ENCODE results near the gene DDAH2.

DDAH2 gene

GRCh38 chr6:31752739-31753319 lies 23.7 kb upstream of the DDAH2 start:
- TF ChIP-seq CTCF (IDR thresholded peaks at IDR 0.05; ENCODE audit: low read depth, low read length), result no peak
- TF ChIP-seq, protein P1, sequence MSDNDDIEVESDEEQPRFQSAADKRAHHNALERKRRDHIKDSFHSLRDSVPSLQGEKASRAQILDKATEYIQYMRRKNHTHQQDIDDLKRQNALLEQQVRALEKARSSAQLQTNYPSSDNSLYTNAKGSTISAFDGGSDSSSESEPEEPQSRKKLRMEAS (IDR thresholded peaks at IDR 0.05; ENCODE audit: low read depth, low read length), result no peak
- TF ChIP-seq POLR2A (IDR thresholded peaks at IDR 0.05; ENCODE audit: extremely low read depth, insufficient read length), result no peak
- no peak for TF ChIP-seq MYC (IDR thresholded peaks at IDR 0.05; ENCODE audit: low read depth, low read length)
- no peak for DNase-seq (ENCODE audit: low read depth)
- H3K4me3 ChIP-seq (ENCODE audit: low read depth, low read length), result no peak overlapping the region

GRCh38 chr6:31750411-31751022 lies 21.4 kb upstream of the DDAH2 start:
- H3K4me3 ChIP-seq (ENCODE audit: low read depth, low read length), result no peak overlapping the region
- no peak for DNase-seq (ENCODE audit: low read depth)

GRCh38 chr6:31749301-31750036 lies 20.4 kb upstream of the DDAH2 start:
- no peak for DNase-seq (ENCODE audit: low read depth)
- no peak overlapping the region for H3K4me3 ChIP-seq (ENCODE audit: low read depth, low read length)
- TF ChIP-seq, protein P1 (IDR thresholded peaks at IDR 0.05; ENCODE audit: low read depth, low read length), result no peak
- TF ChIP-seq MYC (IDR thresholded peaks at IDR 0.05; ENCODE audit: low read depth, low read length) (no peak), CTCF (IDR thresholded peaks at IDR 0.05; ENCODE audit: low read depth, low read length) (no peak)

More at GRCh38 chr6:31750411-31751022, 21.4 kb upstream of the DDAH2 start:
- no peak for TF ChIP-seq MYC (IDR thresholded peaks at IDR 0.05; ENCODE audit: low read depth, low read length)
- TF ChIP-seq, protein P1 (IDR thresholded peaks at IDR 0.05; ENCODE audit: low read depth, low read length), result no peak
- TF ChIP-seq POLR2A (IDR thresholded peaks at IDR 0.05; ENCODE audit: extremely low read depth, insufficient read length), result no peak
- no peak for TF ChIP-seq CTCF (IDR thresholded peaks at IDR 0.05; ENCODE audit: low read depth, low read length)

GRCh38 chr6:31744422-31744821 lies 15.3 kb upstream of the DDAH2 start:
- TF ChIP-seq MYC (IDR thresholded peaks at IDR 0.05; ENCODE audit: low read depth, low read length) (no peak), POLR2A (IDR thresholded peaks at IDR 0.05; ENCODE audit: extremely low read depth, insufficient read length) (no peak), CTCF (IDR thresholded peaks at IDR 0.05; ENCODE audit: low read depth, low read length) (no peak)
- TF ChIP-seq, protein P1 (IDR thresholded peaks at IDR 0.05; ENCODE audit: low read depth, low read length), result no peak
- no peak overlapping the region for H3K4me3 ChIP-seq (ENCODE audit: low read depth, low read length)
- DNase-seq (ENCODE audit: low read depth), result no peak

GRCh38 chr6:31742894-31743293 lies 13.8 kb upstream of the DDAH2 start:
- TF ChIP-seq MYC (IDR thresholded peaks at IDR 0.05; ENCODE audit: low read depth, low read length), result no peak
- TF ChIP-seq CTCF (IDR thresholded peaks at IDR 0.05; ENCODE audit: low read depth, low read length), result no peak
- TF ChIP-seq, protein P1 (IDR thresholded peaks at IDR 0.05; ENCODE audit: low read depth, low read length), result no peak
- TF ChIP-seq POLR2A (IDR thresholded peaks at IDR 0.05; ENCODE audit: extremely low read depth, insufficient read length), result no peak

More at GRCh38 chr6:31742894-31743293, 13.8 kb upstream of the DDAH2 start:
- no peak overlapping the region for H3K4me3 ChIP-seq (ENCODE audit: low read depth, low read length)
- no peak for DNase-seq (ENCODE audit: low read depth)
